Natural killer cell (primary cell): Measurements from ENCODE around the gene PEX12. TPM values are rescaled to one million over a fixed set of nuclear protein-coding genes. Genes with fewer than 3 reads are reported as not detected.
"Not testable (repeated sequence)": the region's sequence is repeated elsewhere in the genome, so short reads cannot be mapped to it uniquely, and the experiment has no call there.

ENCODE experiments used
- ATAC-seq, 3 donors: fragments of 150-1000 bp in 2 of 3; fragments of 200-7000 bp in 1 of 3; cut with Tn5 transposase; 1 replicate in 1 of 3; 2 replicates in 2 of 3; pipeline ENCODE4 v1.10.0; 2021; ENCODE audit warnings: mild to moderate bottlenecking in 2 of 3, moderate library complexity in 2 of 3
- DNase-seq, 2 donors: peaks; one replicate each; pipeline versions ENCODE4 v3.0.0 to v3.0.0-alpha.2; 2013 to 2021; ENCODE audit warnings: mixed read lengths in 1 of 2
- H3K27ac ChIP-seq: one replicate; pipeline ENCODE4 v1.5.1; 2013; ENCODE audit warnings: mild to moderate bottlenecking, low read length
- H3K27me3 ChIP-seq: one replicate; pipeline ENCODE4 v1.6.1; 2013; ENCODE audit warnings: low read length; ENCODE audit not compliant: control insufficient read depth, insufficient read depth
- H3K36me3 ChIP-seq: one replicate; pipeline ENCODE4 v1.6.1; 2013; ENCODE audit warnings: low read length; ENCODE audit not compliant: control insufficient read depth, insufficient read depth
- H3K4me1 ChIP-seq: one replicate; pipeline ENCODE4 v1.6.1; 2013; ENCODE audit warnings: low read length; ENCODE audit not compliant: control insufficient read depth, insufficient read depth
- H3K4me3 ChIP-seq: one replicate; pipeline ENCODE4 v1.5.1; 2013; ENCODE audit warnings: low read length
- H3K9me3 ChIP-seq: one replicate; pipeline ENCODE4 v1.6.1; 2013; ENCODE audit warnings: low read length; ENCODE audit not compliant: control insufficient read depth, insufficient read depth
- H3K27ac Mint-ChIP-seq, 2 donors: one replicate each; pipeline ENCODE4 v1.8.0; 2022; ENCODE audit warnings: mild to moderate bottlenecking in 2 of 2, mixed read lengths in 2 of 2, moderate library complexity in 1 of 2
- H3K27me3 Mint-ChIP-seq, 2 donors: one replicate each; pipeline ENCODE4 v1.8.0; 2022; ENCODE audit warnings: low read depth in 2 of 2, mixed read lengths in 2 of 2
- H3K36me3 Mint-ChIP-seq: one replicate; pipeline ENCODE4 v1.8.0; 2022; ENCODE audit warnings: mixed read lengths
- H3K4me1 Mint-ChIP-seq, 2 donors: one replicate each; pipeline ENCODE4 v1.8.0; 2022; ENCODE audit warnings: mixed read lengths in 2 of 2
- H3K4me3 Mint-ChIP-seq: one replicate; pipeline ENCODE4 v1.8.0; 2022; ENCODE audit warnings: mild to moderate bottlenecking, moderate library complexity, mixed read lengths
- H3K9me3 Mint-ChIP-seq, 2 donors: one replicate each; pipeline ENCODE4 v1.8.0; 2022; ENCODE audit warnings: mixed read lengths in 2 of 2
- WGBS: methylation state at CpG from one replicate; pipeline ENCODE4 v1.1.7; 2013; ENCODE audit warnings: missing lambda C conversion rate; ENCODE audit not compliant: insufficient coverage; 5-methylcytosine and 5-hydroxymethylcytosine counted together
- intact Hi-C: fragments of 100-400 bp; cut with micrococcal nuclease; formaldehyde crosslinking; loops from one replicate; pipeline ENCODE4 v1.14.2; 2022
- total RNA-seq, 4 donors: library from RNA; stranded (reverse); fragments of 120-200 nt in 1 of 4; gene quantifications; one replicate each; pipeline versions ENCODE4 v1.2.3 to v1.2.4, GENCODE V29; 2013 to 2022
- TF ChIP-seq, protein P1 (sequence below): fragments of 200-600 bp; IDR thresholded peaks from one replicate; pipeline ENCODE4 v1.8.0; 2022; ENCODE audit warnings: antibody characterized with exemption

The PEX12 gene
- total RNA-seq, 3 donors from 2014 or later (not counting 1 experiment from before 2014, with no cell fraction given): 2.5 to 3.0 (median 2.9) TPM

DNA sequence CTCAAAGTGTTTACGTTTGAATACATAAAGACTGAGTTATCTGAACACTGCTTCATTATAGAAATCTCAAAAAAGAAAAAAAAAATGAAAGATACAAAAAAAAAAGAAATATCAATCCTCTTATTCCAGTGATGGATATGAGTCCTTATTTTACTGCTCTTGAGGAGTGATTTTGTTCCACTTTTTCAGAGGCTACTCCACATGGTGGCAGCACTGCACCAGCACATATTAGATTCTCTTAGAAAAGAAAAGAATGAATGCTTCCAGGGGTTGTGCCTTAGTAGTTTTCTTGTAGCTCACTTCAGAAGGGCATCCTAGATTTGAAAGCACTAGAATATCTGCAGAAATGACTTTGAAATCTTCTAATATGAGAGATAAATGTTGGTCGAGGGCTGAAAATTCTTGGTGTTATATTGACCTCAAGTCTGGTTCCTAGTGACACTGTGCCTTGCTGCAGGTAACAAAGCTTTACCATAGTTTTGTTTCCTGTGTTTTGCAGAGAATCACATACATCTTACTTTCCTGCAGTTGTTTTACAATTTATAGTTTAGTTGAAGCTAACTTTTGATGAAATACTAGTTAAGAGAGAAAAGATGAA, 34.7 kb upstream of the PEX12 start:
- H3K4me1 ChIP-seq: no peaks in the 10 kb centered on the region
- no peaks in the 10 kb centered on the region for H3K9me3 Mint-ChIP-seq
- H3K27ac ChIP-seq: no peak overlapping the region
- 79% methylated on average over 1 of the region's 2 CpGs for WGBS
- H3K4me3 Mint-ChIP-seq: no peak overlapping the region
- H3K4me1 Mint-ChIP-seq: no peaks in the 10 kb centered on the region
- peak in 1 of 2 donors; percentile 58 for DNase-seq
- no peaks in the 10 kb centered on the region for H3K27me3 ChIP-seq
- no peaks in the 10 kb centered on the region for H3K27me3 Mint-ChIP-seq
- H3K36me3 ChIP-seq: peaks cover 50% of the 10 kb centered on the region
- no peaks in the 10 kb centered on the region for H3K36me3 Mint-ChIP-seq
- no peak overlapping the region for H3K27ac Mint-ChIP-seq
- TF ChIP-seq, protein P1, sequence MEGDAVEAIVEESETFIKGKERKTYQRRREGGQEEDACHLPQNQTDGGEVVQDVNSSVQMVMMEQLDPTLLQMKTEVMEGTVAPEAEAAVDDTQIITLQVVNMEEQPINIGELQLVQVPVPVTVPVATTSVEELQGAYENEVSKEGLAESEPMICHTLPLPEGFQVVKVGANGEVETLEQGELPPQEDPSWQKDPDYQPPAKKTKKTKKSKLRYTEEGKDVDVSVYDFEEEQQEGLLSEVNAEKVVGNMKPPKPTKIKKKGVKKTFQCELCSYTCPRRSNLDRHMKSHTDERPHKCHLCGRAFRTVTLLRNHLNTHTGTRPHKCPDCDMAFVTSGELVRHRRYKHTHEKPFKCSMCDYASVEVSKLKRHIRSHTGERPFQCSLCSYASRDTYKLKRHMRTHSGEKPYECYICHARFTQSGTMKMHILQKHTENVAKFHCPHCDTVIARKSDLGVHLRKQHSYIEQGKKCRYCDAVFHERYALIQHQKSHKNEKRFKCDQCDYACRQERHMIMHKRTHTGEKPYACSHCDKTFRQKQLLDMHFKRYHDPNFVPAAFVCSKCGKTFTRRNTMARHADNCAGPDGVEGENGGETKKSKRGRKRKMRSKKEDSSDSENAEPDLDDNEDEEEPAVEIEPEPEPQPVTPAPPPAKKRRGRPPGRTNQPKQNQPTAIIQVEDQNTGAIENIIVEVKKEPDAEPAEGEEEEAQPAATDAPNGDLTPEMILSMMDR: no peak
- H3K9me3 ChIP-seq: no peaks in the 10 kb centered on the region
- intact Hi-C loops: loop anchor here (1.0 kb wide), 1 partner anchor 134 kb away; no protein-coding TSS in a partner anchor
- no peak for ATAC-seq
- no peak overlapping the region for H3K4me3 ChIP-seq

- H3K4me1 Mint-ChIP-seq, H3K9me3 ChIP-seq, H3K27me3 ChIP-seq, H3K9me3 Mint-ChIP-seq, H3K27ac ChIP-seq, H3K27me3 Mint-ChIP-seq, H3K36me3 Mint-ChIP-seq, H3K4me3 ChIP-seq, DNase-seq, intact Hi-C loops, H3K27ac Mint-ChIP-seq, ATAC-seq, H3K4me1 ChIP-seq, H3K4me3 Mint-ChIP-seq: not testable (repeated sequence)
- 96% methylated on average over 12 of the region's 12 CpGs for WGBS
- peaks cover 66% of the 10 kb centered on the region for H3K36me3 ChIP-seq
Observed at GRCh38 chr17:35610746-35611145, 32.4 kb upstream of the PEX12 start.

DNA sequence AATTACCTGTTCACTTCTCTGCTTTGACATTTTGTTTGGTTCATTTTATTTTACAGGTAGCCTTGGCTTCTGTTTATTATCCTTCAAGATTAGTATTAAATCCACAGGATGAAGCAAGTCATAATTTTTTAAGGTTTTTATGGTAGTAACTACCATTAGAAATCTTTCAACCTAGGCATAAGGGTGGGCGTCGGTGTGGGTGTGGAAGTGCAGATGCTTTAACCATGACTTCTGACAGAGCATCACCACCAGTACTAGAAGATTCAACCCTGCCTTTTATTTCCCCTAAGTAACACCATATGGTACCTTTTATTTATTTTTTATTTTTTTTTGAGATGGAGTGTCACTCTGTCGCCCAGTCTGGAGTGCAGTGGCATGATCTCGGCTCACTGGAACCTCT, 31.5 kb upstream of the PEX12 start:
- 99% methylated on average over 4 of the region's 4 CpGs for WGBS
- no peak overlapping the region for H3K27ac Mint-ChIP-seq
- no peak overlapping the region for H3K4me3 Mint-ChIP-seq
- Histone ChIP-seq H3K4me3 (no peak overlapping the region), H3K36me3 (peaks cover 65% of the 10 kb centered on the region), H3K27ac (no peak overlapping the region), H3K4me1 (no peaks in the 10 kb centered on the region), H3K27me3 (no peaks in the 10 kb centered on the region), H3K9me3 (no peaks in the 10 kb centered on the region)
- DNase-seq (no peak), ATAC-seq (no peak)
- H3K4me1 Mint-ChIP-seq: no peaks in the 10 kb centered on the region
- TF ChIP-seq, protein P1: no peak
- no peaks in the 10 kb centered on the region for H3K27me3 Mint-ChIP-seq
- H3K36me3 Mint-ChIP-seq: no peaks in the 10 kb centered on the region
- no peaks in the 10 kb centered on the region for H3K9me3 Mint-ChIP-seq
- intact Hi-C loops: no loop called here

GRCh38 chr17:35607239-35607847, 29.0 kb upstream of the PEX12 start:
- Histone ChIP-seq H3K4me3 (no peak overlapping the region), H3K27me3 (no peaks in the 10 kb centered on the region), H3K36me3 (peaks cover 75% of the 10 kb centered on the region), H3K9me3 (no peaks in the 10 kb centered on the region), H3K4me1 (no peaks in the 10 kb centered on the region), H3K27ac (no peak overlapping the region)
- Mint-ChIP-seq H3K36me3 (no peaks in the 10 kb centered on the region), H3K4me3 (no peak overlapping the region), H3K4me1 (no peaks in the 10 kb centered on the region), H3K9me3 (no peaks in the 10 kb centered on the region), H3K27ac (no peak overlapping the region), H3K27me3 (no peaks in the 10 kb centered on the region)
- WGBS: 95% methylated on average over 3 of the region's 3 CpGs
- DNase-seq (no peak), ATAC-seq (no peak)
- TF ChIP-seq, protein P1: no peak
- intact Hi-C loops: no loop called here
